UCSD-AML1 (cell line): Measurements from ENCODE around the gene ZNF362.

ENCODE experiments used
- DNase-seq: peaks from one replicate; lab custom pipeline; 2025; ENCODE audit not compliant: unreplicated experiment; lab: John Stamatoyannopoulos, UW

The ZNF362 gene

DNA sequence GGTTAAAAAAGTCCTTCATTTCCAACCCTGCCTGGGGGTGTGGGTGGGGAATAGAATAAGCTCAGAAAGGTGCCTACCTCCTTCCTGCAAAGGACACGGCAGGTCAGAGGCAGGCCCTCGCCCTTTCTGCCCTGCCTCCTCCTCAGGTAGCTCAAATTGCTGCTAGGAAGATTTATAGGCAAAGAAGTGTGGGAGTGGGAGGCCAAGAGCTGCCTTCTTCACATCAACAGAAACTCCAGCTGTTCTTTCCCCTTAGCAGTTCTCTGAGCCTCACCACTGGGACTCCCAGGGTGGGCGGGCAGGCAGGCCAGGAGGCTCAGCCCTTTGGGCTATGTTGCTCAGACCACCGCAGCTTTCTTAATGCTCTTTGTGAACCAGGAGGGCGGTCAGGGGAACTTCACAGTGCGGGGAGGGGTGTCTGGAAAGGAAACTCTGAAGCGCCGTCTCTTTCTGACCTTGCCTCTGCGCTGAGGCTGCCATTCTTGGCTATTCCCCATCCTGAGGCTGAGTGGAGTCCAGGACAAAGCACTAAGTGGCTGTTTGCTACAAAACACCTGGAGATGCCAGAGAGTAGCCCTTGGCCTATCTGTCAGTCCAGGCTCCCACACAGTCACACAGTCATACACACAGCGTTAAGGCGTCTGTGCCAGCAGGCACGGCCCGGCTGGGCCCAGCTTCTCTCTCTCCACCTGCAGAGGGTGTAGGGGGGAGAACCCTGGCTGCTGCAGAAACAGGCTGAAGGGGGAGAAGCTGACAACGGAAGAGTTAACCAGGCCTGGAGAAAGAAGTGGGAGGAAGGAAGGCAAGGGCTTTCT is 67.6 kb downstream of the ZNF362 start:
- no peak for DNase-seq

DNA sequence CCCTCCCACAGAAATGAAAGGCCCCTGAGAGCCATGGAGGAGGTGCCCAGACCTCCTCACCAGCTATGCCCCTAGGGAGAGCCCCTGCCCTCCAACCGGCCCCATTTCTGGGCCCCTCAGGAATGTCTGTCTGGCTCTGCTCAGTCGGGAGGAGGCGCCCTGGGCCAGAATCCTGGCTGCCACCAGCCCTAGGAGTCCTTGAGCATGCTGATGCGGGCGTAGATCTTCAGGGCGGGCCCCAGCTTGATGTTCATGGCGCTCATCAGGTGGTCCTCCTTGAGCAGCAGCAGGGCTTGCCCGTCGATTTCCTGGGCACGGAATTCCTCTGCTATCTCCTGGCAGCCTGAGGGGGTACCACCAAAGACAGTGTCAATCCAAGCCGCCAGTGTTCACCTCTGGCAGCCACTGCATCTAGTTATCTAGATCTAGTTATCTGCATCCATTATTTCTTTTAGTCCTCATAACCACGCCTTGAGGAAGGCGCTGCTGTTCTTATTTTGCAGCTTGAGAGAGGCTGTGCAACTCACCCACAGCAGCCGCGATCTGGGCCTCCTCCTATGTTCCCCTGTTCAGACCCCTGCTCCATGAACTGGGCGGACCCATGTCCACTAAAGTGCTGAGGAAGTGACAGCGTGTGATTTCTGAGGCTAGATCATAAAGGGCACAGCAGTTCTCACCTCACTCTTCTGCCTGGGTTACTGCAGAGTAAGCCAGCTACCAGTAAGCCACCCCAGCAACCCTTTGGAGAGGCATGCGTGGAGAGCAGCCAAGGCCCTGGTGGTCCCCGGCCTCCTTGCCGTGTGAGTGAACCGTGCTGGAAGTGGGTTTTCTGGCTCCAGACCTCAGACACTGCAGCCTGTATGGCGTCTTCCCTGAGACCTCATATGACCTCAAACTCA is 68.6 kb downstream of the ZNF362 start:
- no peak for DNase-seq

DNA sequence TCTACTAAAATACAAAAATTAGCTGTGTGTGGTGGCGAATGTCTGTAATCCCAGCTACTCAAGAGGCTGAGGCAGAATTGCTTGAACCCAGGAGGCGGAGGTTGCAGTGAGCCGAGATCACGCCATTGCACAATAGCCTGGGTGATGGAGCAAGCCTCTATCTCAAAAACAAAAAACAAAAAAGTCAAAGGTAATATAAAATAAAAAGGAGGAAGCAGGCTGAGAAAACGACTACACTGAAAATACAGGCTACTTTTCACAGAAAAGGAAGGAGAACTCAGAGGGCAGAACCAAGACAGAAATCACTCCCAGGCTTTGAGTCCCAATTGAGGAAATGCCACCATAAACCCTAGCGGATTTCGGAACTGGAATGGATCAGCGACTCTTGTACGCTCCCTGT is 70.5 kb downstream of the ZNF362 start:
- DNase-seq: no peak

DNA sequence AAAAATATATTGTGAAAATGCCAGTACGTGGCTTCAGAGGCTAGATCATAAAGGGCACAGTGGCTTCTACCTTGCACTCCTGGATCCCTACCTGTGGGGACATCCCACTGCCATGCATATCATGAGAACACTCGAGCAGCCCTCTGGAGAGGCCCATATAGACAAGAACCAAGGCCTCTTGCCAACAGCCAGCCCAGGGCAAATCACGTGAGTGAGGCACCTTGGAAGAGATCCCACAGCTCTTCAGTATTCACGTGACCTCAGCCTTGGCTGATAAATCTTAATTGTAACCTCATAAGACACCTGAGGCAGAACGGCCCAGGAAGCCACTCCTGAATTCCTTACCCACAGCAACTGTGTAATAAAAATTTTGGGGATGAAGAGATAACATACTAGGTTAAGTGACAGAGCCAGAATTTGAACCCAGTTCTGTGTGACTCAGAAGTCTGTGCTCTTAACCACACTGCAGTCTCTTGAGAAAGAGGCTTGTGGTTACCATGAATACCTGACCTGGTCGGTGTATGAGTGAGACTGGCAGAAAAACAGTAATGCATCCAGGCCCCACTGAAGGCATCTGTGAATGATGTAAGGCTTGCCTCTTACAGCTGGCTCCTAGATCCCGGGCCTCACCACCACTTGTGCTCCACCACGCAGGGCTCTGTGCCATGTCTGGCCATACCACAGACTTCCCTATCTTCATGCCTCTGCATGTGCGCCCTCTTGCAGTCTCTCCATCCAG is 71.5 kb downstream of the ZNF362 start:
- DNase-seq: no peak

DNA sequence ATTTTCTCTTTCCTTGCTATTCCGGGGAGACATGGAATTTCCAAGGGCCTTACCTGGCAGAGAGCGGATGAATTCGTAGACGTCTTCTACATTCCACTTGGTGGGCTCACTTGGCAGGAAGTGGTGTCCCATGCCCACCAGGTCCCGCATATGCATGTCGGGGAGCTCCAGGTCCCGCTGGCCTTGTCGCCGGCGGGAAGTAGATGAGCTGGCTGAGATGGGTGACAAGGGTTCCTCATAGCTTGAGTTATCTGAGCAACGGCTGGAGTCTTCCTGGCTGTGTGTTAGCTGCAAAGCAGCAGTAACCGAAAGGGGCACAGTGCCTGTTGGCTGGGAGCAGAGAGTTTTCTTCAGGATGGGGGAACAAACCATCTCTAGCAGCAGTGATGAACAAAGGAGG is 72.5 kb downstream of the ZNF362 start:
- DNase-seq: no peak

DNA sequence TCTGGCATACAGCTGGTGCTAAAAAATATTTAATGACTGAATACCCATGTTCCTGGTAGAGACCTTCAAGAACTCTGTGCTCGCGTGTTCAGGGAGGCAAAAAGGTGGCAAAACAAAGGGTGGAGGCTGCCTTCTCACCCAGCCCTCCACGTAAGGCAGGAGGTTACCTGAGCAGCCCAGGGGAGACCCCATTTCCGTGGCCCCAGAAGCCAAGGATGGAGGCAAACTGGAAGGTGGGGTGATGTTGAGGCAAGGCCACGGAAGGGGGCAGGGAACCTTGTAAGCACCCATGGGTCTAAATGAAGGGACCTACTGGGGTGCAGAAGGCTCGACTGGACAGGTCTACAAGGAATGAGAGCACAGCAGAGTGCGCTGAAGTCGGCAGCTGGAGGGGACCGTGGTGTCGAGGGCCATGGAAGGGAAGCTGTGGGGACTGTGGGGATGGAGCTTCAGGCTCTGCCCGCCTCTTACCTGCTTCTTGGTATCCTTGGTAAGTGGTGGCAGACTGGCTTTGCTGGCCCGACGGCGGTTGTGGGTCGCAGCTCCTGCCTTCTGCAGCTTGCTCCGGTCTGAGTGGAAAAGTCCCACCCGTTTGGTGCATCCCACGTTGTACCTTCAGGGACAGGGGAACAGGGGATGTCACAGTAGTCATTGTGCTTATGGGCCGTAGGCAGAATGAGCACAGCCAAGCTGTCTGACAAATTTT is 73.5 kb downstream of the ZNF362 start:
- no peak for DNase-seq

DNA sequence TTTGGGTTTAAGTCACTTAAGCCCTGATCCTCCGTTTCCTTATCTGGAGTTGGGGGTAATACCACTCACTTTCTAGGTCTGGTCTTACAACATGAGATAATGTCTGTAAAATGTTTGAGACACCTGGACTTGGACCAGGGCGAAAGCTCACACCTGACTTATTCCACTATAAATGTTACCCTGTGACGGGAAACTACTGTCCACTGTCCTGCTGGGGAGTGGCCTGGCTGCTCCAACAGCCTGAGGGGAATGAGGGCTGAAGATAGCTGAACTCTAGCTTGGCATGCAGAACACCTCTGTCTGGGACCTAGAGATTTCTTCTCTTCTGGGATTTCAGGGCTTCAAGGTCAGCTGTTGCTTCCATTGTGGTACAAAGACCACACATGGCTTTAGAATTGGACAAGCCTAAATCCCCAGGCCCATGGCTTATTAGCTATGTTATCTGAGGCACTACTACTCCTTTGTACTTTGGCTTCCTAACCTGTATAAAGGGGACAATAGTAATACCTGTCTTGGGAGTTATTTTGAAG is 74.1 kb downstream of the ZNF362 start:
- no peak for DNase-seq

DNA sequence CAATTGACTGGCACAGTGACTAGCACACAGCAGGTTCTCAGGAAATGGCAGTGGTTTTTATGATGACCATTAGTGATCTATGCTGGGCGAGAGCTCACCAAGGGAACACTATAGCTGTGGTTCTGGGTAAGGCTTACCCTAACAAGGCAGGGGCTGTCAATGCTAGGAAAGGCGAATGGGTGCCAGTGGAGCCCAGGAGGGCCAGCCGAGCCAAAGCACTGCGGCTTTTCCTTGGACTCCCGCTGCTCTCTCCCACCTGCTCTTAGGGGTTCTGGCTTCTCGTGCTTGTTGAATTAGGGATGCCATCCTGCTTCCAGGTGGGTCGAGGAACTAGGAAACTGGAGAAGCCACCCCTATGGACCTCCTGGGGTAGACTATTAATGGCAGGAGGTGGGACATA is 74.6 kb downstream of the ZNF362 start:
- no peak for DNase-seq

DNA sequence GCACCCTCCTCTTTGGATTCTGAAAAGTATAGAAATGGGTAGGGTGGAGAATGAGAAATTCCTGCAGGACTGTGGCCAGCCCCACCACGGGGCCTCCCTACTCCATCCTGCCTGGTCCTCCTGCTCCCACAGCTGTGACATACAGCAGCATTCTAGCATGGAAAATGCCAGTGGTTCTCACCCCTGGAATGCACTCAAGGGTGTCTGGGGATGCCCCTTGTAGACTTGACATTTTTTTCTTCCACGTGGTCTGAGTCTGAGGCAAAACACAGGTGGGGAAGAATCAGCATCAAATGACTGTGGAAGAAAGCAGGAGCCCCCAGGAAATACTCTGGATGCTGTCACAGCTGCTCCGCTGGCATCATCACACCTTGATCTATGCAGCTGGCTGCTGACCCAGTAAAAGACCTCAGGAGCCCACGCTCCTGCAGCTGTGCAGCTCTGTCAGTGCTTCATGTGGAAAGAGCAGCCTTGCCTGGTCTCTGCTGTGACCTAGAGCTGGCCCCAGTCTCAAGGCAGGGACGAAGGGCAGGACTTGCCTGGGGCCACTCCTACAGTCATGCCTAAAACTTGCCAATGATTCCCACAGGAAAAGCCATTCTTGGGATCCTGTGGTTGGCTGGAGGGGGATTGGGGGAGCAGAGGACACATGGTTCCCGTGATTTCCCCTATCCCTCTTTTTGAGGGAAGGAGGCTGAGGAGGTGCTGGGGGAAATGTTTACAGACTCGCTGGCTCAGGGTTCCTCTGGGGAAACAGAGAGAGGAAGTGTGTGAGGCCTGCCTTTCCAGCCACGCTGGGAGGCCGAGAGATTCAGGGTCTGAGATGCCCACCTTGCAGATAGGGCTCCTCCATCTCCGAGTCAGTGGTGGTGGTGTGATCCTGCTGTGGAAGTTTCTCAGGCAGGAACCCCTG is 75.4 kb downstream of the ZNF362 start:
- DNase-seq: no peak

DNA sequence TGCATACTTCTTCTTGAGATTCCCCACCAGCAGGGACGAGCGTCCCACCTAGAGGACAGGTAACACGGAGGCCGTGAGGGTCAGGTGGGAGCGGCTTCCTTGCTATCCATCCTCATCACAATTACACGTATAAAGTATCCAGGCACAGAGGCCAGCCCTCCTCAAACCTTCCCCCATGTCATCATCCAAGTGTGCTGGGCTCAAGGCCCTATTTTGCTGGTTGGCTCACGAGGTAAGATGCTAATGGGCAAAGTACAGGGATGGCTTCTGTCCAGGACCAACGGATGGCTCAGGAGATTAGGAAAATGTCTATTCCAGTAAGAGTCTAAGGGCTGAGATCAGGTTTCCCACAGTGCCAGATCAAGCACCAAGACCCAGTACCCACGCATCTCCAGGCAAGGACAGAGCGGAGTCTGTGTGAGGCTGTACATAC is 76.1 kb downstream of the ZNF362 start:
- no peak for DNase-seq

DNA sequence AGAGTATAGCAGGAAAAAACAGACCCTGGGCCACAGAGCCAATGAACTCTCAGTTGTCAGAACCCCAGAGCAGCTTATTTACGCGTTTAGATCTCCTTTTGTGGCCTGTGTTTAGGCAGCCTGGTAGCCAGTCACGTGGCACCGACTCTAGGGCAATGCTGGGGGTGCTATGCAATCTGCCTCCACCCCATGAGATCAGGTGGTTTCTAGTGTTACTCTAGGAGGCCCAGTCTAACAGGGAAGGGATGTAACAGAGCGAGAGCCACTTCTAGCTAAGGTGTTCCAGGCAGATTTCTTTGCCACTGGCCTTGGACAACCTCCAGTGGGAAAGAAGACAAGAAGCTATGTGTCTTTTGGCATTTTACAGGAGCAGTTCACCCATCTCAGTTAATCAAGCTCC is 76.6 kb downstream of the ZNF362 start:
- DNase-seq: no peak

DNA sequence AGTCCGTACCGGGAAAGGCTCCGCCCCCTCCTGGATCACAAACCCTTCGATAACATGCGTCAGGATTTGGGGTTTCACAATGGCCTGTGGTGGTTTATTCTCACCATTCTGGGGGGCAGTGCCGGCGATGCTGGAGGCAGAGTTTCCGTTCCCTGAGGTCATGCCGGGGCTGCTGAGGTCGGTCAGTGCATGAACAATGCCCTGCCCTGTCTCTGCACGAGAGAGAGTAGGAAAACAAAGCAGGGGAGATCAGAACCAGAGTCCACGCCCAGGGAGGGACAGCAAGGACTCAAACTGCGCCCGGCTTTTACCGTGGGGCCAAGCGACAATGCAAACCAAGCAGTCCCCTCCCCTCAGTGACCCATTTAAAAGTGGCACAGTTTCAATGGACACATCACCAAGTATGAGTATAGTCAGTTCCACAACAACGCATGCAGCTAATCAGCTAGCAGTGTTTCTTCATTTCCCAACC is 77.8 kb downstream of the ZNF362 start:
- no peak for DNase-seq

DNA sequence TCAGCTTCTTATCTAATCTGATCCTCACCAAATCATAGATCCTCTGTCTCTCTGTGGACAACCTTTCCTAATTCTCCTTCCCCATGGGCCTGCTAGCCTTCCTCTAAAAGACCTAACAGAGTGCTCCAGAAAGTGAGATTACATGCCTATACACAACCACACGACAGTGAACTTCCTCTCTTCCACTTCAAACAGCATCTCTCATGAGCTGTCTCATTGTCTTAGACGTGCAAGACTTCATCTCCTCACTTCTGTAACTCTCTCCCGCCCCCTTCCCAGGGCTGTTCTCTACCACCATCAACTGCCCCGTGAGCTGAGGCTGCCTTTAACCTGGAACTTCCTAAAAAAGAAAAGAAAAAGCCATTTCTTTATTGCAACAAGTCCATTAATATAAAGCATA is 78.7 kb downstream of the ZNF362 start:
- no peak for DNase-seq

DNA sequence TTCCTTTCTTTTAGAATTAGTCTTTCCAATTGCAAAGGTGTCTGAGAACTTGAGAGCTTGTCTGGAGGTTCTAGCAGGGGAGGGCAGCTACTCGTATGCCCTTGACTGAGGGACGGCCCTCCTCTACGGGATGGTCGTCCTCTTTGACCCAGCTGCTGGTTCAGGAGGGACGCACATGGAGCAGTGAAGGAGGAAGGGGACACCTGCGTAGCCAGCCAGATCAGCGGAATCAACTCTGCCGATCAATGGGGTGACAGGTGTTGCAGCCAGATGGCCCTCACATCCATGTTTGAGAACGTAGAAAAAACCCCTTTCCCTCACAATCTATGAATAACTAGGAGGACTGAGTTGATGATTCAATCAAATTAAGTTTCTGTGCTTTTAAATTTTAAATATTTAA is 80.3 kb downstream of the ZNF362 start:
- DNase-seq: no peak

DNA sequence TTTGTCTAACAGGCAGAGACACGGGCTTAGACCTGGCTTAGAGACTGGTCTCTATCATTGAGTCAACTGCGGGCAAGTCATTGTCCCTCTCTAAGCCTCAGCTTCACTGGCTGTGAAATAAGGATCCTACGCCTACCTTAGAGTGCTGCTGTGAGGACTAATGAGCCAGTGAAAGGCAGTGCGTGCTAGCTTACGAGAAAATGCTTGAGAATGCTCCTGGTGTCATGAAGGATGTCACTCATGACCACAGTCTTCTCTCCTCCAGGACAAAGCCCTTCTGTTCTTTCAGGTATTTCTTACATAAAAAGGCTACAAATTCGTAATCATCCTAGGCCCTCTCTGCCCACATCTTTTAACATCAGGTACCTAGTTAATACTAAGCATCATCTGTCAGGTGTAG is 81.1 kb downstream of the ZNF362 start:
- DNase-seq: no peak

DNA sequence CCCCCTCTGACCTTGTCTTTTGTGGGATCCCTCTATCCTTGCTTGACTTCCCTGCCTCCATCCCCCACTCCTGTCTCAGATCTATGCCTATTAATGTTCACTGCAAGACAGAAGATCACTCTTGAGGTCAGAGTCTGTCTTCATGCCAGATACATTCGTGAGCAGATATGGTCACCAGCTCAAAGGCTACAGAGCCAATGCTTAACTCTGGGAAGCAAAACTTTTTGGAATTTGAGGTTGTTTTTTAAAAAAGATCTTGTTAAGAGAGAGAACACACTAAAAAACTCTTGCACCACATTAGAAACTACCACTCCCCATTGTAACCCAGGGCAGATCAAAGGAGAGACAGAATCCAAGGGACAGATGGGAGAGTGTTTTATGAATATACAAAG is 81.8 kb downstream of the ZNF362 start:
- no peak for DNase-seq

DNA sequence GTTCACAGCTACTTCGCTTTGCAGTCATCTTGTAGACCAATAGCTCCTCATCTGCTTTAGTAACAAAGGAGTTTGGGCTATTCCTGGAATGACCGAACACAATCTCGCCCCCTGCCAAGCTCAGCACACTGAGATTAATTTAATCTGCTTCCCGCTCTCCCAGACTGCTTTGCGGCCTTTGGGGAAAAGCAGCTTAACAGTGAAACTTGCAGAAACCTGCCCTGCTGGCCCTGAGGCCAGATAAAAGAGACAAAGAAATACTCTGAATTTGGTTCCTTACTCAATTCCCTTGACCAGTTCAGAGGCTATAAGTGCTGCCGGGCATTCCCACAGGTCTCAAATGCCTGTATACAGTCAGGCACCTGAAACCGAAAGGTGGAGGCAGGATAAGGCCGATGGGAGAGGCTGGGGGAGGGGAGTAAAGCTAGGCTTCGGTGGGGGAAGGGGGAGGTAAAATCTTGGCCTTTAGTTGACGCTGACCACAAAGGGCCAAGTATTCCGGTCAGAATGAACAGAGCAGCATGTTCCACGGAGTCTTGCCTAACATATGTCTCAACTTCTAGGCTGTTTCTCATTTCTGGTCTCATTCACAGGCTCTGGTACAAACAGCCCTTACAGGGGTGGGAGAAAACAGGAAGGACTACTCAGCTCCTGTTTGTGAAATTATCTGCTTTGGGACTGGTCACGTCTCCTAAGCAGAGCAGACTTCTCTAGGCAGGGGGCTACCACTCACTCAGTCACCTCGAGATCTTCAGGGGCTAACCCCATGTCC is 82.3 kb downstream of the ZNF362 start:
- no peak for DNase-seq

DNA sequence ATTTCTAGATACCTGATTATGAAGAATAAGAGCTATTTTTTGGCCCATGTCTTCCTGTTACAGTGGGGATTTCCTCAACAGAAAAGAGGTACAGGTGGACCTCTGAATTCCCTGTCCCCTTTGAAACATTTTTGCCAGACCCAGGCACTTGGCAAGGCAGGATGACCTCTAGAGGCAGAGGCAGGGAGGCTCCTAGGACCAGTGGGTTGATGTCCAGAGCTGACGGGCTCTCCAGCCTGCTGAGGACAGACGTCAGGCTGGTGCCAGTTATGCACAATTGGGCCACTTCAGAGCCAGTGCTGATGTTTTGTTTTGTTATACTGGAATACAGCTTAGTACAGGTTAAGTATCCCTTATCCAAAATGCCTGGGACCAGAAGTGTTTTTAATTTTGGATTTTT is 83.1 kb downstream of the ZNF362 start:
- no peak for DNase-seq

DNA sequence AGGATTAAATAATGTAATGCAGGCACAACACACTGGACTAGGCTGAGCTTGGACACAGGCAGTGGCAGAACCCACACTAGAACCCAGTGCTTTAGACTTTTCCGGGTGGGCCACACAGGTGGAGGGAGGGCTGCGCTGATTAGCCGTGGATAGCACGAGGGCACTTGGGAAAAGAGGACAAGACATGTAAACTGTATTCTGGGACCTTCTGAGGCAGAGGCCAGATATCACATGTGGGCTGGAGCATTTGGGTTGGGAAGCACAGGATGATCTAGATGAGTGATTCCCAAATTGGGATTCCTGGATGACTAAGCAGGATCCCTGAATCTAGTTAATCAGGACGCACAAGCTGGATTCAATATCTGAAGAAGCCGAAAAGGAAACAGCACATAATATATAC is 84.9 kb downstream of the ZNF362 start:
- DNase-seq: no peak
